Mesodermal cell (in vitro differentiated cells): ENCODE measurements around the gene HDAC4.
A peak's percentile ranks its signal among the peaks of the same experiment; 100 is the strongest.

Source experiments
- H3K27ac ChIP-seq: 2 replicates; pipeline ENCODE4 v1.7.0; 2013; ENCODE audit warnings: mild to moderate bottlenecking, low read depth, low read length, moderate library complexity; ENCODE audit not compliant: severe bottlenecking
- H3K36me3 ChIP-seq: 2 replicates; pipeline ENCODE4 v1.7.1; 2013; ENCODE audit warnings: mild to moderate bottlenecking, low read length, moderate library complexity; ENCODE audit not compliant: control insufficient read depth, insufficient read depth
- H3K4me1 ChIP-seq: one replicate; pipeline ENCODE4 v1.7.1; 2013; ENCODE audit warnings: mild to moderate bottlenecking, low read length; ENCODE audit not compliant: insufficient read depth, control insufficient read depth, poor library complexity, severe bottlenecking
- H3K4me3 ChIP-seq: 2 replicates; pipeline ENCODE4 v1.7.0; 2013; ENCODE audit warnings: low read length, control low read depth, mild to moderate bottlenecking; ENCODE audit not compliant: insufficient read depth, poor library complexity, severe bottlenecking; ENCODE audit errors: extremely low read depth
- H3K9me3 ChIP-seq: 2 replicates; pipeline ENCODE4 v1.7.1; 2013; ENCODE audit warnings: mild to moderate bottlenecking, low read length, moderate library complexity; ENCODE audit not compliant: control insufficient read depth
- WGBS, 2 experiments: methylation state at CpG; one replicate each; pipeline ENCODE4 v1.1.5; 2013; ENCODE audit warnings: missing lambda C conversion rate in 2 of 2; ENCODE audit not compliant: insufficient coverage in 2 of 2; 5-methylcytosine and 5-hydroxymethylcytosine counted together

HDAC4 gene

GRCh38 chr2:239406316-239406995, 5.6 kb upstream of the HDAC4 start:
- WGBS, 2 experiments: 83 to 97% methylated on average over 8 to 11 of the region's 11 CpGs
- Histone ChIP-seq H3K27ac (no peak overlapping the region), H3K9me3 (no peaks in the 10 kb centered on the region), H3K4me3 (no peak overlapping the region), H3K36me3 (no peaks in the 10 kb centered on the region), H3K4me1 (no peaks in the 10 kb centered on the region)

DNA sequence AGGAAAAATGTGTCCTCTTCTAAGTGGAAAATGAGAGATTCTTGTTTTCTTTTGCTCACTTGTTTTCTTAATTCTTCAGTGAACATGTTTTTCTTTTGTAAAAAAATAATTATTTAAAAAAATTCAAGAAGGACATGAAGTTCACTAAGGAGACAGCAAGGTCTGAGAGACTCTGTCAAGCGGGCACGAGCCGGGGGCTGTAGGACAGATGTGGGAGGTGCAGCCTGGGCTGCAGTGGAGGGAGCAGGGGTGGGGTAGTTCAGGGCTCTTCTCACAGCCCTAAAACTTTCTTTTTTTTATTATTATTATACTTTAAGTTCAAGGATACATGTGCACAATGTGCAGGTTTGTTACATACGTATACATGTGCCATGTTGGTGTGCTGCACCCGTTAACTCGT, 4.3 kb upstream of the HDAC4 start:
- WGBS, 2 experiments: 92 to 100% methylated on average over 2 to 6 of the region's 6 CpGs
- Histone ChIP-seq H3K9me3 (no peaks in the 10 kb centered on the region), H3K4me1 (no peaks in the 10 kb centered on the region), H3K4me3 (no peak overlapping the region), H3K36me3 (no peaks in the 10 kb centered on the region), H3K27ac (no peak overlapping the region)

DNA sequence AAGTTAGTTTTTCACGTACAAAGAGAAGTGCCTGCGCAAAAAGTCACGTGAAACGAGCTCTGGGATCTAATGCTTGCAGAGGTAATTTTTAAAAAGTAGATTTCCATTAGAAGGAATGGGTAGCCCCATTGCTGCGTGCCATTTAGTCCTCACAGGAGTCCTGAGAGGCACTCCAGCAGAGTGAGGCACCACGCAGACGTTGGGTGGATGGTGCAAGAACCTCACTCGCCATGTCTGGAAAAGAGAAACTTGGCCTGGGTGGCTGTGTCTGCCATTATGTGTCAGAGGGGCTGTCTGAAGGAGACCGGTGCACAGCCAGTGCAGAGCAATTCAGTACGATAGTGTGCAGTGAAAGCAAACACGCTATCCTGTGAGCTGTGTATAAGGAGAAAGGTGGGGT, 1.8 kb upstream of the HDAC4 start:
- Histone ChIP-seq H3K27ac (no peak overlapping the region), H3K36me3 (no peaks in the 10 kb centered on the region), H3K4me3 (peak overlapping the region; percentile 66), H3K4me1 (peaks cover 10% of the 10 kb centered on the region), H3K9me3 (no peaks in the 10 kb centered on the region)
- 93 to 98% methylated on average over 10 to 11 of the region's 11 CpGs for WGBS, 2 experiments

DNA sequence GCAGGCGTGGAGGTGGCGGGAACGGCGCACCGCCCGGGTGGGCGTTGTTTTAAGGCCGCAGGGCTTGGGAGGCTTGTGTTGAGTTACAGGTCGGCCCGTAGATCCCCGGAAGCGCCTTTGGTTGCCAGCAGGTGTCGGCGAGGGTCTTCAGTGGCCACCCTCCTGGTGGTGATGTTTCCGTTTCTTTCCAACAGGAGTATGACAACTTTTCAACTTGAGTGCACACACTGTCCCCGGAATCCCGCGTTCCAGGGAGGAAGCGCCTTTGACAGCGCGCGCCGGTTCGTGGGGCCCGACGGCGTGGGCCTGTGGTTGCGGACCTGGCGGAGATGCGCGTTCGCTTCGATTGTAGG, 1.0 kb upstream of the HDAC4 start:
- no peaks in the 10 kb centered on the region for H3K9me3 ChIP-seq
- H3K27ac ChIP-seq: peak overlapping the region; percentile 99
- peak overlapping the region; percentile 66 for H3K4me3 ChIP-seq
- WGBS, 2 experiments: 5 to 14% methylated on average over 28 of the region's 33 CpGs
- no peaks in the 10 kb centered on the region for H3K36me3 ChIP-seq
- H3K4me1 ChIP-seq: peaks cover 10% of the 10 kb centered on the region

- peak overlapping the region; percentile 66 for H3K4me3 ChIP-seq
- H3K36me3 ChIP-seq: no peaks in the 10 kb centered on the region
- H3K9me3 ChIP-seq: no peaks in the 10 kb centered on the region
- H3K4me1 ChIP-seq: peaks cover 10% of the 10 kb centered on the region
- peak overlapping the region; percentile 99 for H3K27ac ChIP-seq
- 0% methylated on average over 58 to 72 of the region's 90 CpGs for WGBS, 2 experiments
These were observed 454 bp upstream of the HDAC4 start for GRCh38 chr2:239401067-239401880.

DNA sequence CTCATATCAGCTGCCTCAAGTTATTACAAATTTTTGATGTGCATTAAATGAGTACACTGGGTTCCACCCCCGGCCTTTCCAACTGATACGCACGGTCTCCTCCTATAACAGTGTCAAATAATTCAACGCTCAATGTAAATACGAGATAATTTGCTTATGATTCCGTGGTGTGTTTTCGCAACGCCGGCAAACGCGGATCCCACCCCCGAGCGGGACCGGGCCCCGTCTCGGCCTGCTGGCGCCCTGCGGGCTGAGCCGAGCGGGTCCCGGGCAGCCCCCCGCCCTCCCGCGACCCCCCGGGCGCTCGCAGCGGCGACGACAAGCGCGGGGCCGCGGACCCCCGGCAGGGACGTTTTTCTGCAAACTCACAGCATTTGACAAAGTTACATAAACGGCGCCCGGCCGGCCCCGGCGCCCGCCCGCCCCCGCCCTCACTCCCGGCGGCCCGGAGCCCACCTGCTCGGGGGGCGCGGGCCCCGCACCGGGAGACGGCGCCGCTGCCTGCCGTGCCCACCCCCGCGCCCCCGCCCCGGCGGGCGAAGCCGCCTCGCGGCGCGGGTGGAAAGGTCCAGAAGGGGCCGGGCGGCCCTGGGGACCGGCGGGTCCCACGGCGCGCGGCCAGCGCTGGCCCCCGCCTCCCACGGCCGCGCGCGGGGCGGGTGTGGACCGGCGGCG, 762 bp downstream of the HDAC4 start:
- no peaks in the 10 kb centered on the region for H3K9me3 ChIP-seq
- H3K27ac ChIP-seq: peak overlapping the region; percentile 30
- 0% methylated on average over 20 to 37 of the region's 87 CpGs for WGBS, 2 experiments

GRCh38 chr2:239399433-239399920, 1.3 kb downstream of the HDAC4 start:
- no peaks in the 10 kb centered on the region for H3K9me3 ChIP-seq
- no peaks in the 10 kb centered on the region for H3K36me3 ChIP-seq
- peak overlapping the region; percentile 30 for H3K27ac ChIP-seq
- H3K4me1 ChIP-seq: peaks cover 10% of the 10 kb centered on the region
- WGBS, 2 experiments: 27 to 63% methylated on average over 2 to 6 of the region's 8 CpGs
- peak overlapping the region; percentile 50 for H3K4me3 ChIP-seq

More for the DNA sequence above, 762 bp downstream of the HDAC4 start:
- Histone ChIP-seq H3K4me3 (peak overlapping the region; percentile 50), H3K36me3 (no peaks in the 10 kb centered on the region), H3K4me1 (peaks cover 10% of the 10 kb centered on the region)

- H3K4me3 ChIP-seq: no peak overlapping the region
- no peaks in the 10 kb centered on the region for H3K9me3 ChIP-seq
- H3K36me3 ChIP-seq: no peaks in the 10 kb centered on the region
- H3K4me1 ChIP-seq: peaks cover 10% of the 10 kb centered on the region
- H3K27ac ChIP-seq: no peak overlapping the region
- WGBS, 2 experiments: 94 to 96% methylated on average over 6 to 7 of the region's 10 CpGs
These were observed 2.3 kb downstream of the HDAC4 start for GRCh38 chr2:239398521-239398921.

GRCh38 chr2:239397931-239398471, 2.8 kb downstream of the HDAC4 start:
- no peaks in the 10 kb centered on the region for H3K36me3 ChIP-seq
- peaks cover 10% of the 10 kb centered on the region for H3K4me1 ChIP-seq
- no peak overlapping the region for H3K27ac ChIP-seq
- 88 to 91% methylated on average over 8 to 15 of the region's 16 CpGs for WGBS, 2 experiments
- no peaks in the 10 kb centered on the region for H3K9me3 ChIP-seq
- H3K4me3 ChIP-seq: no peak overlapping the region

GRCh38 chr2:239396881-239397681, 3.7 kb downstream of the HDAC4 start:
- Histone ChIP-seq H3K4me1 (peaks cover 10% of the 10 kb centered on the region), H3K36me3 (no peaks in the 10 kb centered on the region), H3K4me3 (no peak overlapping the region), H3K27ac (no peak overlapping the region), H3K9me3 (no peaks in the 10 kb centered on the region)
- WGBS, 2 experiments: 89 to 90% methylated on average over 16 to 18 of the region's 19 CpGs
